ENCODE measurements around the gene CEL. TPM values are rescaled to one million over a fixed set of nuclear protein-coding genes. Genes with fewer than 3 reads are reported as not detected.
A peak's percentile ranks its signal among the peaks of the same experiment; 100 is the strongest.

CEL gene
- total RNA-seq, 2 donors from 2014 or later = 0.61 to 16.6 TPM

- Histone ChIP-seq H3K27ac (no peak overlapping the region), H3K4me3 (no peak overlapping the region), H3K4me1 (peaks cover 21% of the 10 kb centered on the region), H3K9me3 (no peaks in the 10 kb centered on the region), H3K9ac (ENCODE audit: low read depth in 2 of 2, low read length in 2 of 2) (no peak overlapping the region), H3K27me3 (no peaks in the 10 kb centered on the region), H3K36me3 (peaks cover 24% of the 10 kb centered on the region)
- intact Hi-C loops (cut with DNase I) = no loop called here
- no peak for TF ChIP-seq CTCF (IDR thresholded peaks at IDR 0.05)
- DNase-seq = no peak
Measured at GRCh38 chr9:133111808-133112662, 50.3 kb downstream of the CEL start.

GRCh38 chr9:133112663-133113026, 50.9 kb downstream of the CEL start:
- no peak for DNase-seq
- peaks cover 18% of the 10 kb centered on the region for H3K36me3 ChIP-seq
- H3K9ac ChIP-seq (ENCODE audit: low read depth in 2 of 2, low read length in 2 of 2) = peak overlapping the region in 1 of 2 donors; percentile 19
- H3K9me3 ChIP-seq = no peaks in the 10 kb centered on the region
- H3K27me3 ChIP-seq = no peaks in the 10 kb centered on the region
- intact Hi-C loops (cut with DNase I) = no loop called here
- peaks cover 27% of the 10 kb centered on the region for H3K4me1 ChIP-seq
- no peak for TF ChIP-seq CTCF (IDR thresholded peaks at IDR 0.05)
- no peak overlapping the region for H3K27ac ChIP-seq
- no peak overlapping the region for H3K4me3 ChIP-seq

- intact Hi-C loops (cut with DNase I) = no loop called here
- DNase-seq = no peak
- Histone ChIP-seq H3K9me3 (no peaks in the 10 kb centered on the region), H3K27me3 (no peaks in the 10 kb centered on the region), H3K9ac (ENCODE audit: low read depth in 2 of 2, low read length in 2 of 2) (peak overlapping the region; percentile 19 to 61), H3K4me3 (no peak overlapping the region), H3K4me1 (peaks cover 27% of the 10 kb centered on the region), H3K36me3 (peaks cover 12% of the 10 kb centered on the region), H3K27ac (peak overlapping the region; percentile 29)
- TF ChIP-seq CTCF (IDR thresholded peaks at IDR 0.05) = no peak
Measured at GRCh38 chr9:133113163-133113948, 51.6 kb downstream of the CEL start.

- Histone ChIP-seq H3K4me1 (peaks cover 30% of the 10 kb centered on the region), H3K9me3 (no peaks in the 10 kb centered on the region), H3K27me3 (no peaks in the 10 kb centered on the region), H3K9ac (ENCODE audit: low read depth in 2 of 2, low read length in 2 of 2) (peak overlapping the region; percentile 27 to 61), H3K36me3 (peaks cover 7% of the 10 kb centered on the region), H3K4me3 (no peak overlapping the region), H3K27ac (peak overlapping the region; percentile 29)
- intact Hi-C loops (cut with DNase I) = no loop called here
- no peak for DNase-seq
- TF ChIP-seq CTCF (IDR thresholded peaks at IDR 0.05) = no peak
Measured at GRCh38 chr9:133113949-133114885, 52.4 kb downstream of the CEL start.

Data from colonic mucosa (tissue), 4 donors.